ENCODE measurements around the gene RESF1.

The RESF1 gene

DNA sequence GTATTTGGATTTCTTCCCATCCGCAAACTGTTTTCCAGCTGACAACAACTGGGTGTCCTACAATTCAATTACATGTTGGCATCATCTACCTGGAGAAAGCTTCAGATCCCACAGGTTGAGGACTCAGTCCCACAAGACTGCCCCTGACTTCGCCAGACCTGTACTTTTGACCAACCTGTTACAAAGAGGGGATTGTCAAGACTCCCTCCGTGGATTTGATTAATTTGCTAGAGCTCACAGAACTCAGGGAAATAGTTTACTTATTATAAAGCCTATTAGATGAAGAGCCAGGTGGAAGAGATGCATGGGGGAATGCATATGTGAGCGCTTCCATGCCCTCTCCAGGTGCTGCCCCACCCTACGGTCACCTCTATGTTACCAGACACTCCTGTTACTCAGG, 14.6 kb downstream of the RESF1 start:
- no peaks in the 10 kb centered on the region for H3K27me3 Mint-ChIP-seq (ENCODE audit: low read depth)
- H3K4me1 Mint-ChIP-seq (ENCODE audit: low read depth): peaks cover 7% of the 10 kb centered on the region
- H3K4me3 Mint-ChIP-seq: no peak overlapping the region
- H3K36me3 Mint-ChIP-seq (ENCODE audit: low read depth): peaks cover 91% of the 10 kb centered on the region
- H3K27ac Mint-ChIP-seq: no peak overlapping the region
- H3K9me3 Mint-ChIP-seq: peaks cover 61% of the 10 kb centered on the region

DNA sequence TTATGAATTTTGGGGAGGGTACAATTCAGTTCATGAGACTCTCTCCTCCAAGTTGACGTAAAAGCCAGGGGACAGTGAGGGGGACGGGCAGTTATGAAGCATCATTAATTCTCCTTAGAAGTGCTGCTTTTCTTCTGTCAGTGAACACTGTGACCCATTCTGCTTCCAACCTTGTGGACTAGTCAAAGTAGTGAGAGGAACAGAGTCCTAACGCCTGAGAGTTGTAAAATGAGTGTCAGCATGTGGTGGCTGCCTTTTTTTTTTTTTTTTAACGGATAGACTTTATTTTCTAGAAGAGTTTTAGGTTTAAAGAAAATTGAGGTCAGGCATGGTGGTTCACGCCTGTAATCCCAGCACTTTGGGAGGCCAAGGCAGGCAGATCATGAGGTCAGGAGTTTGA, 15.5 kb downstream of the RESF1 start:
- Mint-ChIP-seq H3K27ac (no peak overlapping the region), H3K9me3 (peaks cover 65% of the 10 kb centered on the region), H3K27me3 (ENCODE audit: low read depth) (no peaks in the 10 kb centered on the region), H3K4me3 (no peak overlapping the region), H3K36me3 (ENCODE audit: low read depth) (peaks cover 94% of the 10 kb centered on the region), H3K4me1 (ENCODE audit: low read depth) (peaks cover 3% of the 10 kb centered on the region)

- Mint-ChIP-seq H3K4me1 (ENCODE audit: low read depth) (peaks cover 35% of the 10 kb centered on the region), H3K9me3 (peaks cover 84% of the 10 kb centered on the region)
Observed at GRCh38 chr12:31984806-31985591, 25.8 kb downstream of the RESF1 start.

GRCh38 chr12:31985832-31986231, 26.6 kb downstream of the RESF1 start:
- H3K36me3 Mint-ChIP-seq (ENCODE audit: low read depth): peaks cover 93% of the 10 kb centered on the region
- H3K4me3 Mint-ChIP-seq: no peak overlapping the region
- no peaks in the 10 kb centered on the region for H3K27me3 Mint-ChIP-seq (ENCODE audit: low read depth)
- H3K27ac Mint-ChIP-seq: peak overlapping the region; percentile 12
- H3K4me1 Mint-ChIP-seq (ENCODE audit: low read depth): peaks cover 42% of the 10 kb centered on the region
- H3K9me3 Mint-ChIP-seq: peaks cover 81% of the 10 kb centered on the region

More at GRCh38 chr12:31984806-31985591, 25.8 kb downstream of the RESF1 start:
- no peaks in the 10 kb centered on the region for H3K27me3 Mint-ChIP-seq (ENCODE audit: low read depth)
- H3K27ac Mint-ChIP-seq: peak overlapping the region; percentile 9
- peaks cover 93% of the 10 kb centered on the region for H3K36me3 Mint-ChIP-seq (ENCODE audit: low read depth)
- H3K4me3 Mint-ChIP-seq: peak overlapping the region; percentile 12

DNA sequence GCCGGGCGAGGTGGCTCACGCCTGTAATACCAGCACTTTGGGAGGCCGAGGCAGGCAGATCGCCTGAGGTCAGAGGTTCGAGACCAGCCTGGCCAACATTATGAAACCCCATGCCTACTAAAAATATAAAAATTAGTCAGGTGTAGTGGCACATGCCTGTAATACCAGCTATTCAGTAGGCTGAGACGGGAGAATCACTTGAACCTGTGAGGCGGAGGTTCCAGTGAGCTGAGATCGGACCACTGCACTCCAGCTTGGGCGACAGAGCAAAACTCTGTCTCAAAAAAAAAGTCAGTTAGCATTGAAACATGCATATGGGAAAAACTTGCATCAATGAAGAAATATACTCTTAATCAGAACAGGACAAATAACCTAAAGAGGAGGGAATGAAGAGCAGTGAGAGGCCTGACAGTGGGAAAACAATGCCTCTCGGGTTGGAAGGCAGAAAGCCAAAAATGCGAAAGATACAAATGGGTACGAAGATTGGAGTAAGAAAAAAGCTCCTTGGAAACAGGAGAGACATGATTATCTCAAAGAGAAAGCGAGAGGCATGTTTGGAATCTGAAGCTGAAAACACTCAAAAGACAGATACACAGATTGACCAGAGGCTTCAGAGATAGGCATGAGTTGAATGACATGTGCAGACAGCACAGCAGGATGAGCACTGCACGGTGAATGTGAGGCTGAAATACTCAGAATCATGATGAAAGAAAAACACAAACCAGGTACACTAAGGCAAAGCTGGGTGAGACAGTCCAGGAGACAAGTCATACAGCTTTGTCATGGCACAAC, 30.6 kb downstream of the RESF1 start:
- H3K4me3 Mint-ChIP-seq: peak overlapping the region; percentile 66

GRCh38 chr12:31991146-31991545, 31.9 kb downstream of the RESF1 start:
- Mint-ChIP-seq H3K27ac (peak overlapping the region; percentile 91), H3K9me3 (peaks cover 44% of the 10 kb centered on the region), H3K27me3 (ENCODE audit: low read depth) (no peaks in the 10 kb centered on the region), H3K4me1 (ENCODE audit: low read depth) (peaks cover 44% of the 10 kb centered on the region), H3K4me3 (peak overlapping the region; percentile 64), H3K36me3 (ENCODE audit: low read depth) (peaks cover 68% of the 10 kb centered on the region)

More for the DNA sequence above, 30.6 kb downstream of the RESF1 start:
- Mint-ChIP-seq H3K4me1 (ENCODE audit: low read depth) (peaks cover 50% of the 10 kb centered on the region), H3K36me3 (ENCODE audit: low read depth) (peaks cover 77% of the 10 kb centered on the region), H3K27me3 (ENCODE audit: low read depth) (no peaks in the 10 kb centered on the region), H3K27ac (peak overlapping the region; percentile 74), H3K9me3 (peaks cover 56% of the 10 kb centered on the region)

DNA sequence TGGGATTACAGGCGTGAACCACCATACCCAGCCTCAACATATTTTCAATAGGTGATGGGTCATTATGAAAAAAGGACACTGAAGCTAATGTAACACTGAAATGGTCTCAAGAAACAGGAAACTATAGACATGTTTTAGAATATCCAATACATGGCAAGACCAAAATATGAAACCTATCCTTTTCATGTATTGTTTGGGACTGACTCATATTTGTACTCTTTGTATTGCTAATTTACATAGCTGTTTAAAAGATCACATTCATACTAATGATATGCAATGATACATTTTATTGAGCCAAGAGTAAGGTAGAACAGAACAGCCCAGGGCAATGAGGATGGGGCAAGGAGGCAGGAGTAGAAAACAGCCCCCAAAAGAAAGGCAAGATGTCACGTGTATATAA, 32.6 kb downstream of the RESF1 start:
- Mint-ChIP-seq H3K27ac (peak overlapping the region; percentile 91), H3K4me3 (peak overlapping the region; percentile 38), H3K9me3 (peaks cover 37% of the 10 kb centered on the region), H3K27me3 (ENCODE audit: low read depth) (no peaks in the 10 kb centered on the region), H3K36me3 (ENCODE audit: low read depth) (peaks cover 62% of the 10 kb centered on the region), H3K4me1 (ENCODE audit: low read depth) (peaks cover 39% of the 10 kb centered on the region)

GRCh38 chr12:31999692-32000091, 40.5 kb downstream of the RESF1 start:
- Mint-ChIP-seq H3K4me3 (no peak overlapping the region), H3K4me1 (ENCODE audit: low read depth) (peaks cover 6% of the 10 kb centered on the region), H3K27ac (no peak overlapping the region), H3K36me3 (ENCODE audit: low read depth) (peaks cover 38% of the 10 kb centered on the region), H3K27me3 (ENCODE audit: low read depth) (no peaks in the 10 kb centered on the region), H3K9me3 (no peaks in the 10 kb centered on the region)

DNA sequence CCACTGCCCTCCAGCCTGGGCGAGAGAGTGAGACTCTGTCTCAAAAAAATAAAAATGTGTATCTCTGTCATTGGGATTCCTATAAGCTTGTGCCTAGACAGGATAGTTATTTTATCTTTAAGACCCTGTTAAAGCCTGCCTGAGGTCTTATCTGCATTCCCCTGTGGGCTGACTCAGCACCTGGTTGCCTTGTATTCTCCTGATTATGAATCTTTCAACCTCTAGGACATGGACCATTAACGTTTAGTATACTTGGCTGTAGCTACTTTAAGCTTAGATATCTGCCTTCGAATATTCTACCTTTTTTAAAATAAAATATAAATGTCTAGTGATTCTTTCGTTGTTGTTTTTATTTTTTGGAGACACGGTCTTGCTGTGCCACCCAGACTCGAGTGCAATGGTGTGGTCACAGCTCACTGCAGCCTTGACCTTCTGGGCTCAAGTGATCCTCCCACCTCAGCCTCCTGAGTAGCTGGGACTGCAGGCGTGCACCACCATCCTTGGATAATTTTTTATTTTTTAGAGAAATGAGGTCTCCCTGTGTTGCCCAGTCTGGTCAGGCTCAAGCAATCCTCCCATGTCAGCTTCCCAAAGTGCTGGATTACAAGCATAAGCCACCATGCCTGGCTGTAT, 41.3 kb downstream of the RESF1 start:
- Mint-ChIP-seq H3K36me3 (ENCODE audit: low read depth) (peaks cover 35% of the 10 kb centered on the region), H3K4me1 (ENCODE audit: low read depth) (peaks cover 6% of the 10 kb centered on the region), H3K27me3 (ENCODE audit: low read depth) (no peaks in the 10 kb centered on the region), H3K27ac (no peak overlapping the region), H3K4me3 (no peak overlapping the region), H3K9me3 (no peaks in the 10 kb centered on the region)

- peaks cover 27% of the 10 kb centered on the region for H3K36me3 Mint-ChIP-seq (ENCODE audit: low read depth)
- no peak overlapping the region for H3K27ac Mint-ChIP-seq
- H3K9me3 Mint-ChIP-seq: no peaks in the 10 kb centered on the region
- H3K27me3 Mint-ChIP-seq (ENCODE audit: low read depth): no peaks in the 10 kb centered on the region
- H3K4me3 Mint-ChIP-seq: no peak overlapping the region
- peaks cover 6% of the 10 kb centered on the region for H3K4me1 Mint-ChIP-seq (ENCODE audit: low read depth)
Observed at GRCh38 chr12:32002848-32003493, 43.8 kb downstream of the RESF1 start.

- Mint-ChIP-seq H3K36me3 (ENCODE audit: low read depth) (peaks cover 26% of the 10 kb centered on the region), H3K27ac (no peak overlapping the region), H3K9me3 (no peaks in the 10 kb centered on the region), H3K27me3 (ENCODE audit: low read depth) (no peaks in the 10 kb centered on the region), H3K4me1 (ENCODE audit: low read depth) (peaks cover 6% of the 10 kb centered on the region), H3K4me3 (no peak overlapping the region)
Observed at GRCh38 chr12:32003654-32004053, 44.4 kb downstream of the RESF1 start.

DNA sequence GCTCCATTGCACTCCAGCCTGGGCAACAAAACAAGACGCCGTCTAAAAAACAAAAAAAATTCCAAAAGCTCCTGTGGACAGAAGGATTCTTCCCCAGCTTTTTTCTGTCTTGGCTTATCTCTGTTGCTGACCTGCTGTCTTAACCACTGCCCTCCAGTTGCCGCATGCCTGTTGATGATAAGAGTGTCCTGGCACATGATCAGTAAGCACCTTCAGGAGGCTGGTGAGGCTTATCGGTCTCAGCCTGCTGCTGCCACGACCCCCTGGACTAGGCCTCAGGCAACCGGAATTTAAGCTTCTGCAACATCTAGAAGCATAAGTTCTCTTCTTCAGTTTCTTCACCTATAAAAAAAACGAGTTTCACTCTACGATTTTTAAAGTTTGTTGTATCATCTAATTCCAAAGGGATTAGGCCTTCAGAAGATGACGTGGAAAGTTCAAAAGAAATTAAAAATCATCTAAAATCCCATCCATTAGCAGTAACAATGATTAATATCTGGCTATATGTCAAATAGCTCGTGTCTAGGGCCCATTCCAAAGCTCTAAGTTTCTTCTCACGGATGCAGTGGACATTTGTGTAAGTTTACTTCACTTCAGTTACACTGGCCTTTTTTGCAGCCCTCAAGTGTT, 46.4 kb downstream of the RESF1 start:
- Mint-ChIP-seq H3K4me1 (ENCODE audit: low read depth) (peaks cover 6% of the 10 kb centered on the region), H3K4me3 (no peak overlapping the region), H3K36me3 (ENCODE audit: low read depth) (peaks cover 18% of the 10 kb centered on the region), H3K27me3 (ENCODE audit: low read depth) (no peaks in the 10 kb centered on the region), H3K27ac (no peak overlapping the region), H3K9me3 (no peaks in the 10 kb centered on the region)
